Naive B cell (primary cell): ENCODE measurements around the gene IDH3G. TPM values are rescaled to one million over a fixed set of nuclear protein-coding genes. Genes with fewer than 3 reads are reported as not detected.
"Not testable (repeated sequence)": the region's sequence is repeated elsewhere in the genome, so short reads cannot be mapped to it uniquely, and the experiment has no call there.

Experiments
- ATAC-seq, 2 donors: fragments of 150-1000 bp; cut with Tn5 transposase; 2 replicates each; pipeline ENCODE4 v1.10.0; 2021; ENCODE audit warnings: low read depth in 2 of 2, mild to moderate bottlenecking in 2 of 2, moderate library complexity in 2 of 2
- DNase-seq: peaks from one replicate; pipeline ENCODE4 v3.0.0; 2022
- H3K27ac Mint-ChIP-seq, 6 donors: one replicate each; pipeline ENCODE4 v1.8.0; 2020 to 2022; ENCODE audit warnings: mild to moderate bottlenecking in 6 of 6, mixed read lengths in 6 of 6, moderate library complexity in 5 of 6, inconsistent platforms in 2 of 6
- H3K27me3 Mint-ChIP-seq, 3 donors: one replicate each; pipeline ENCODE4 v1.8.0; 2021 to 2022; ENCODE audit warnings: mixed read lengths in 3 of 3, mild to moderate bottlenecking in 1 of 3
- H3K36me3 Mint-ChIP-seq, 2 donors: one replicate each; pipeline ENCODE4 v1.8.0; 2020 to 2022; ENCODE audit warnings: mixed read lengths in 2 of 2, inconsistent platforms in 1 of 2, mild to moderate bottlenecking in 1 of 2
- H3K4me1 Mint-ChIP-seq, 3 donors: one replicate each; pipeline ENCODE4 v1.8.0; 2020 to 2022; ENCODE audit warnings: mixed read lengths in 3 of 3, inconsistent platforms in 1 of 3, mild to moderate bottlenecking in 1 of 3, moderate library complexity in 1 of 3
- H3K4me3 Mint-ChIP-seq, 8 donors: one replicate each; pipeline ENCODE4 v1.8.0; 2020 to 2022; ENCODE audit warnings: mild to moderate bottlenecking in 8 of 8, mixed read lengths in 8 of 8, moderate library complexity in 8 of 8, inconsistent platforms in 2 of 8
- H3K9me3 Mint-ChIP-seq, 7 donors: one replicate each; pipeline ENCODE4 v1.8.0; 2020 to 2022; ENCODE audit warnings: mixed read lengths in 7 of 7, mild to moderate bottlenecking in 5 of 7, inconsistent platforms in 2 of 7, moderate library complexity in 1 of 7
- polyA plus RNA-seq, 6 donors: library from polyadenylated mRNA; unstranded; fragments of 300-500 nt; fragmentation: Illumina TruSeq; gene quantifications; one replicate each; pipeline ENCODE4 v1.2.3, GENCODE V29; 2021; ENCODE audit warnings: low read depth in 6 of 6

The IDH3G gene
- polyA plus RNA-seq, 6 donors from 2014 or later = 78.9 to 112 (median 94.3) TPM

- no peaks in the 10 kb centered on the region for H3K9me3 Mint-ChIP-seq
- H3K27ac Mint-ChIP-seq = peak overlapping the region in 2 of 6 donors; percentile 42 to 78
- no peaks in the 10 kb centered on the region for H3K36me3 Mint-ChIP-seq
- no peak for DNase-seq
- peaks cover 15 to 28% (median 19%) of the 10 kb centered on the region in 3 donors for H3K4me1 Mint-ChIP-seq
- H3K4me3 Mint-ChIP-seq = peak overlapping the region in 1 of 8 donors; percentile 13
- H3K27me3 Mint-ChIP-seq = peaks cover 0 to 6% (median 0%) of the 10 kb centered on the region in 3 donors
- ATAC-seq = no peak
These were observed 30.8 kb downstream of the IDH3G start for GRCh38 chrX:153763298-153763932.

DNA sequence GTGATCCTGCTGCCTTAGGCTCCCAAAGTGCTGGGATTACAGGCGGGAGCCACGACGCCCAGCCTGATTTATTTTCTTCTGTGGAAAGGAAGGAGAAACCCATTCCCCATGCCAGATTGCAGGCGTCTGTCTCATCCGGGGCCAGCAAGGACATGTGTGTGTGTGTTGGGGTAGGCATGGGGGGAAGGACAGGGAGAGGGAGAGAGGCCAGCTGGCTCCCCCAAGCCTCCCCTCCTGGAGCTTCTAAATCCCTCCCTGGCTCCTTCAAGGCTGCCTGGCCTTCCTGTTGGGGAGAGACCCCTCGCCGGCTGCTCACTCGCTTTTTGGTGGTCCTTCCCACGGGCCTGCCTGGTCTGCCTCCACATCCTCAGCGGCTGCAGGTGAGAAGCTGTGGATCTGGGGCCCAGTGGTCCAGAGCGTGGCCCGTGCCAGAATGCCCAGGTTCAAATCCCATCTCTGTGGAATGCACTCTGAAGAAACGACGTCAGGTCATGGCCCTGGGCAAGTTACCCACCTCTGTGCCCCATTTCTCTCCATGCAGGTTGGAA lies 31.5 kb downstream of the IDH3G start:
- Mint-ChIP-seq H3K4me3 (peak overlapping the region in 1 of 8 donors; percentile 42), H3K27ac (no peak overlapping the region), H3K4me1 (peaks cover 17 to 25% (median 23%) of the 10 kb centered on the region in 3 donors), H3K9me3 (peaks cover 0 to 1% (median 0%) of the 10 kb centered on the region in 7 donors), H3K27me3 (peaks cover 0 to 6% (median 0%) of the 10 kb centered on the region in 3 donors), H3K36me3 (no peaks in the 10 kb centered on the region)
- ATAC-seq (no peak), DNase-seq (no peak)

- DNase-seq (no peak), ATAC-seq (no peak)
- H3K36me3 Mint-ChIP-seq = no peaks in the 10 kb centered on the region
- H3K4me1 Mint-ChIP-seq = peaks cover 20 to 26% (median 23%) of the 10 kb centered on the region in 3 donors
- peaks cover 0 to 3% (median 0%) of the 10 kb centered on the region in 7 donors for H3K9me3 Mint-ChIP-seq
- H3K4me3 Mint-ChIP-seq = no peak overlapping the region
- H3K27ac Mint-ChIP-seq = no peak overlapping the region
- peaks cover 0 to 6% (median 0%) of the 10 kb centered on the region in 3 donors for H3K27me3 Mint-ChIP-seq
These were observed 32.3 kb downstream of the IDH3G start for GRCh38 chrX:153761863-153762262.

DNA sequence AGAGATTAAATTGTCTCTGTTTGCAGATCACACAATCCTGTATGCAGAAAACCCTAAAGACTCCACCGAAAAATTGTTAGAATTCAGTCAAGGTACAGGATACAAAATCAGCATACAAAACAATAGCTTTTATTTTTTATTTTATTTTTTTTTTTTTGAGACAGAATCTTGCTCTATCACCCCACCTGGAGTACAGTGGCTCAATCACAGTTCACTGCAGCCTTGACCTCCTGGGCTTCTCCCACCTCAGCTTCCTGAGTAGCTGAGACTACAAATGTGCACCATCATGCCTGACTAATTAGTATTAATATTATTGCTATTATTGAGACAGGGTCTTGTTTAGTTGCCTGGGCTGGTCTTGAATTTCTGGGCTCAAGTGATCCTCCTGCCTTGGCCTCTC lies 39.0 kb downstream of the IDH3G start:
- no peak overlapping the region for H3K4me3 Mint-ChIP-seq
- H3K9me3 Mint-ChIP-seq = peaks cover 0 to 5% (median 0%) of the 10 kb centered on the region in 7 donors
- no peaks in the 10 kb centered on the region for H3K36me3 Mint-ChIP-seq
- H3K4me1 Mint-ChIP-seq = peaks cover 8 to 20% (median 10%) of the 10 kb centered on the region in 3 donors
- H3K27ac Mint-ChIP-seq = no peak overlapping the region
- ATAC-seq = no peak
- no peak for DNase-seq
- H3K27me3 Mint-ChIP-seq = no peaks in the 10 kb centered on the region

DNA sequence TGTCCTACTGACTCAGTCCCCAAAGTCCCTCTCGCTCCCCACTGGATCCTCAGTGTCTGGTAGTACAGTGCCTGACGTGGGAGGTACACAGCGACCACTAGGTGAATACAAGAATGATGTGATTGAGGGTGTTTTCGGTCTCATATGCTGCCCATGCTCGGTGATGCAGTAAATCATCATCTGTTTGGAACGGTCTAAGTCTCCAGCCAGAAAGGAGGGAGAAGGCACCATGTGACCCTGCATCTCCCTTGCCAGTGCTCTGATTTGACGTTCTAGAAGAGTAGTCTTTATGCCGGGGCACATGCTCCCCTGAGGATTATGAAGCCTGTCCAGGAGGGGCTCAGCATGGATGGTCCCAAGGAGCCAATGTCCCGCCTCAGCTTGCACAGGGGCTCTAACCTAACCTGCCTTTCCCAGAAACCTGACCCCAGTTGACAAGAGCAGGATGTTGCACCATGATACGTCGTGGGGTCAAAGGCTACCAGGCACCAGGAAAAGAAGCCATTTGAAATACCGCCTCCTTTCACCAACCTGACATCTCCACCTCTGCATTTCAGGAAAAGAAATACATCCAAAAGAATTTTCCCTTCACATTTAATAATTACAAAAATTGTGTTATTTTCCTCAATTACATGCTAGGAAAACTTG lies 43.9 kb downstream of the IDH3G start:
- no peak for DNase-seq
- Mint-ChIP-seq H3K27me3 (peaks cover 0 to 6% (median 0%) of the 10 kb centered on the region in 3 donors), H3K36me3 (no peaks in the 10 kb centered on the region)

DNA sequence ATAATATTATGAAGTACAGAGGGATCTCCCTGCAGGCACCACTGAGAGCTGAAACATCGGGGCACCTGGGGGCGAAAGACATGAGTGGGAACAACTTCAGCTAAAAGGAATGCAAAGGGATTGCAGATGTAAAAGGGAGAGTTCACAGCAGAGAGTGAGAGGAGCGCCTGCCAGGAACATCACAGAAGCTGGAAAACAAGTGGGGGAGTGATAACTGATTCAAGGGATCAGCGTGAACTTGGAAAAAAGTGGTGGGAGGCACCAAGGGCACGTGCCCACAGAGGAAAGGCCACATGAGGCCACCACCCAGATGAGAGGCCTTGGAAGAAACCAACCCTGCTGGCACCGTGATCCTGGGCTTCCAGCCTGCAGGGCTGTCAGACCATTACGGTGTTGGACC lies 45.2 kb downstream of the IDH3G start:
- H3K4me1 Mint-ChIP-seq = peaks cover 10 to 18% (median 17%) of the 10 kb centered on the region in 3 donors
- not testable (repeated sequence) for H3K9me3 Mint-ChIP-seq, H3K27ac Mint-ChIP-seq, ATAC-seq, DNase-seq, H3K36me3 Mint-ChIP-seq, H3K4me3 Mint-ChIP-seq, H3K27me3 Mint-ChIP-seq

More for the DNA sequence above, 43.9 kb downstream of the IDH3G start:
- Mint-ChIP-seq H3K4me1 (peaks cover 5 to 10% (median 9%) of the 10 kb centered on the region in 3 donors), H3K9me3 (peaks cover 0 to 2% (median 0%) of the 10 kb centered on the region in 7 donors), H3K27ac (peak overlapping the region in 1 of 6 donors; percentile 45), H3K4me3 (no peak overlapping the region)
- ATAC-seq = no peak

GRCh38 chrX:153746991-153747390 lies 47.2 kb downstream of the IDH3G start:
- not testable (repeated sequence) for H3K27me3 Mint-ChIP-seq, H3K36me3 Mint-ChIP-seq, H3K9me3 Mint-ChIP-seq, H3K27ac Mint-ChIP-seq, ATAC-seq, DNase-seq, H3K4me3 Mint-ChIP-seq
- peaks cover 10 to 25% (median 24%) of the 10 kb centered on the region in 3 donors for H3K4me1 Mint-ChIP-seq

- no peak for ATAC-seq
These were observed 47.8 kb downstream of the IDH3G start for GRCh38 chrX:153746359-153746758.

DNA sequence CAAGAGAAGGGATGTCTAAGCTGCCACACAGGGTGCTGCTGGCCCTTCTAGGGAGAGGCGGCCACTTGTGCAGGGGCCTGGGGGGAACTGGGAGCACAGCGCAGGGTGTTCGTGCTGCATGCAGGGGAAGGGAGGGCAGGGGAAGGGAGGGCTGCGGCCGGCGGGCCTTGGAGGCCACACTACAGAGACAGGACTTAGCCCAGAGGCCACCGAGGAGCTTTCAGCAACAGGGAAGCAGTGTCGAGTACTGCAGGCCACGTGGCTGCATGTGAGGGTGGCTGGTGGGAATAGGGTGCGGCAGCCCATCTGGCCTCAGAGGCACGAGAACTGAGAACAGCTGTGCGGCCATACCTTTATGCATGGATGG lies 49.1 kb downstream of the IDH3G start:
- peaks cover 13 to 37% (median 32%) of the 10 kb centered on the region in 3 donors for H3K4me1 Mint-ChIP-seq
- not testable (repeated sequence) for DNase-seq, H3K27me3 Mint-ChIP-seq, H3K27ac Mint-ChIP-seq, H3K36me3 Mint-ChIP-seq, H3K9me3 Mint-ChIP-seq, ATAC-seq
- H3K4me3 Mint-ChIP-seq = peak overlapping the region in 6 of 8 donors; percentile 40 to 74 (median 54)

More at GRCh38 chrX:153746359-153746758, 47.8 kb downstream of the IDH3G start:
- Mint-ChIP-seq H3K27ac (no peak overlapping the region), H3K27me3 (peaks cover 0 to 6% (median 0%) of the 10 kb centered on the region in 3 donors), H3K36me3 (no peaks in the 10 kb centered on the region), H3K4me3 (no peak overlapping the region), H3K4me1 (peaks cover 10 to 30% (median 26%) of the 10 kb centered on the region in 3 donors), H3K9me3 (peaks cover 0 to under 1% (median 0%) of the 10 kb centered on the region in 7 donors)
- no peak for DNase-seq

GRCh38 chrX:153744210-153745066 lies 49.7 kb downstream of the IDH3G start:
- Mint-ChIP-seq H3K36me3 (no peaks in the 10 kb centered on the region), H3K9me3 (peaks cover 0 to 1% (median 0%) of the 10 kb centered on the region in 7 donors), H3K27me3 (peaks cover 0 to 6% (median 0%) of the 10 kb centered on the region in 3 donors), H3K4me3 (peak overlapping the region in 6 of 8 donors; percentile 40 to 78 (median 58)), H3K4me1 (peaks cover 9 to 36% (median 27%) of the 10 kb centered on the region in 3 donors), H3K27ac (peak overlapping the region in 2 of 6 donors; percentile 62 to 71)
- DNase-seq (no peak), ATAC-seq (no peak)

GRCh38 chrX:153743468-153744209 lies 50.5 kb downstream of the IDH3G start:
- not testable (repeated sequence) for ATAC-seq, DNase-seq, H3K27ac Mint-ChIP-seq, H3K27me3 Mint-ChIP-seq, H3K36me3 Mint-ChIP-seq, H3K9me3 Mint-ChIP-seq
- peaks cover 9 to 40% (median 27%) of the 10 kb centered on the region in 3 donors for H3K4me1 Mint-ChIP-seq
- H3K4me3 Mint-ChIP-seq = peak overlapping the region in 5 of 8 donors; percentile 12 to 78 (median 52)

- not testable (repeated sequence) for H3K27me3 Mint-ChIP-seq, ATAC-seq, H3K36me3 Mint-ChIP-seq, H3K9me3 Mint-ChIP-seq
- DNase-seq = peak; percentile 52
- H3K4me1 Mint-ChIP-seq = peaks cover 9 to 42% (median 27%) of the 10 kb centered on the region in 3 donors
- peak overlapping the region in 4 of 6 donors; percentile 33 to 82 (median 64) for H3K27ac Mint-ChIP-seq
- H3K4me3 Mint-ChIP-seq = peak overlapping the region in 6 of 8 donors; percentile 32 to 71 (median 36)
These were observed 51.2 kb downstream of the IDH3G start for GRCh38 chrX:153742796-153743467.
